Measurements from ENCODE around the gene TCERG1L. TPM values are rescaled to one million over a fixed set of nuclear protein-coding genes. Genes with fewer than 3 reads are reported as not detected.

The TCERG1L gene
- polyA plus RNA-seq, 1 experiment, result not detected

DNA sequence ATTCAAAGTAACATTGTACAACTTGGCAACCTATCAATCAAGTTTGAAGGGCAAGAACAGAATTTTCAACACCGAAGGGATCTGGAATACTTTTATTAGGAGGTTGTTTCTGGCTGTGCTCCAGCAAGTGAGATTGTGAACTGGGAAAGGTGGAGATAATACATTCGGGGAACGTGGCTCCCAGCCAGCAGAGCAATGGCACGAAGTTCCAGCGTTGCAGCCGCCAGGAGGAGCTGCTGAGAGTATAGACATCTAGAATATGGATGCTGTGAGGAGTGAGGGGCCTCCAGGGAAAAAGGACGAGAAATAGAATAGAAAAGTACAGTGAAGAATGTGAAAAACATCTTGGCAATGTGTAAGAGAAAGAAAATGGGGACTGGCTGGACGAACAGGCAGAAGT is 69.5 kb downstream of the TCERG1L start:
- DNase-seq (ENCODE audit: low read depth), result no peak
- Histone ChIP-seq H3K4me3 (ENCODE audit: low read depth, low read length) (no peak overlapping the region), H3K36me3 (ENCODE audit: control insufficient read depth, insufficient read depth, low read length) (no peaks in the 10 kb centered on the region), H3K27me3 (ENCODE audit: control insufficient read depth, insufficient read depth, low read length) (no peaks in the 10 kb centered on the region)
- ChIA-PET CTCF (no interaction called here), POLR2A (no interaction called here)
- TF ChIP-seq CTCF (IDR thresholded peaks at IDR 0.05; ENCODE audit: insufficient read depth, low read depth, low read length), result no peak

GRCh38 chr10:131240691-131241090 is 70.8 kb downstream of the TCERG1L start:
- DNase-seq (ENCODE audit: low read depth), result no peak
- Histone ChIP-seq H3K4me3 (ENCODE audit: low read depth, low read length) (no peak overlapping the region), H3K27me3 (ENCODE audit: control insufficient read depth, insufficient read depth, low read length) (no peaks in the 10 kb centered on the region), H3K36me3 (ENCODE audit: control insufficient read depth, insufficient read depth, low read length) (no peaks in the 10 kb centered on the region)
- TF ChIP-seq CTCF (IDR thresholded peaks at IDR 0.05; ENCODE audit: insufficient read depth, low read depth, low read length), result no peak
- POLR2A ChIA-PET, result no interaction called here
- CTCF ChIA-PET, result no interaction called here

DNA sequence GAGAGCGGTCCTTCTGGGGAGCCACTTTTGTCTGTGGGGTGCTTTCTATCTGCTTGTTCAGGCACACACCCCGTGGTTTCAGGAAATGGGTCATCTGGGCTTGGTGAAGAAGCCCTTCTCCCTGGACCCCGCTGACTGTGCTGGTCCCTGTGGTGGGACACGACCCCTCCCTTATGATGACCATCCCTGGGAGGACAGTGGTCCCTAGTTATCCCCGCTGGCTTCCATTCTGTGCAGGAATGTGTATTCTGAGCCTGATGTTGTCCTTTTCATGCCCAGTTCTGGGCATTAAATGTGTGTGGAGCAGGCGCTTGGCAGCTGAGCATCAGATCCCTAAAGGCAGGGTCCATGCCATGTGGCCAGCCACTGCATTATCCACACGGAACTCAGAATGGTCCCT is 71.6 kb downstream of the TCERG1L start:
- Histone ChIP-seq H3K36me3 (ENCODE audit: control insufficient read depth, insufficient read depth, low read length) (no peaks in the 10 kb centered on the region), H3K27me3 (ENCODE audit: control insufficient read depth, insufficient read depth, low read length) (no peaks in the 10 kb centered on the region), H3K4me3 (ENCODE audit: low read depth, low read length) (no peak overlapping the region)
- ChIA-PET CTCF (no interaction called here), POLR2A (no interaction called here)
- no peak for TF ChIP-seq CTCF (IDR thresholded peaks at IDR 0.05; ENCODE audit: insufficient read depth, low read depth, low read length)
- no peak for DNase-seq (ENCODE audit: low read depth)

DNA sequence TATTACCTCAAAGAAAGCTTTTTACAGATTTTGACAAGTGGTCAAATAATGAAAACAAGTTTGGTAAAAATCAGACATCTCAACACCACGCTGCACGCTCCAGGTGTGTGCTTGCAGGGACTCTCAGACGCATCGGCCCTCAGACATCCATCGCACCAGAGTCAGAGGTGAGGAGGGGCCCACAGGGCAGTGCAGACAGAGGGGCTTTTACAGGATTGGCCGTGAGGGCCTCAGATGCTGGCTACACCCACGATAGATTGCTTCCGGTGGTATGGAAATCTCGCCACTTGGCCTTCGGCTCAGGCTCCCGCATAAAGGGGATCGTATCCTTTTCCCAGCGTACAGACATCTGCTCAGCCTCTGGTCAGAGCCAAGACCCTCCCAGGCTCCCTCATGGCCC is 72.1 kb downstream of the TCERG1L start:
- no peak overlapping the region for H3K4me3 ChIP-seq (ENCODE audit: low read depth, low read length)
- TF ChIP-seq CTCF (IDR thresholded peaks at IDR 0.05; ENCODE audit: insufficient read depth, low read depth, low read length), result no peak
- no peaks in the 10 kb centered on the region for H3K36me3 ChIP-seq (ENCODE audit: control insufficient read depth, insufficient read depth, low read length)
- CTCF ChIA-PET, result no interaction called here
- no peak for DNase-seq (ENCODE audit: low read depth)
- H3K27me3 ChIP-seq (ENCODE audit: control insufficient read depth, insufficient read depth, low read length), result no peaks in the 10 kb centered on the region
- POLR2A ChIA-PET, result no interaction called here

DNA sequence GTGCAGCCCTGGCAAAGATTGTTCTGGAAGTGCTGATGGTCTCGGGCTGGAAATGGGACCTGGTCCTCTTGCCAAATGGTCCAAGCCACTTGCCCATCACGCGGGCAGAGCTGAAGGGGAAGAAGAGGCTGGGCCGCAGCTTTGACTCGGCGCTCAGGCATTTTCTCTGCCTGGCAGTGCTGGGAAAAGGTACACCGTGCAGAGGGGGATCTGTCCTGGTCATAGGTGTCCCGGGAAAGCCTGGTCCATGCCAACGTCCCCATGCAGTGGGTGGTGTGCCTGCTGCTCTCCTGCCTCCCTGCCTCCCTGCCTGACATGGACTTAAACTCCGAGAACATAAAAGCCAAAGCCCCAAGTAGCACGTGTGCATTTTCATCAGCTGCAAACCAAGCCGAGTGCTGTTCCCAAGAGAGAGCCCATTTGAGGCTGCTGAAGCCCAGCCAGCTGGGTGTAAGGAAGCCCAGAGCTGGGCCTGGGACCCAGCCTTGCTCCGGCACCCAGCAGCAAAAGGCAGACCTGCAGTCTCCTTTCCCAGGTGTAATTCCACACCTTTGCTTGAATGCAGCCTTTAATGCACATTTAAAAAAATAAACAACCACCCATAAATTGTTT is 72.7 kb downstream of the TCERG1L start:
- ChIA-PET CTCF (no interaction called here), POLR2A (no interaction called here)
- no peak for TF ChIP-seq CTCF (IDR thresholded peaks at IDR 0.05; ENCODE audit: insufficient read depth, low read depth, low read length)
- H3K4me3 ChIP-seq (ENCODE audit: low read depth, low read length), result no peak overlapping the region
- DNase-seq (ENCODE audit: low read depth), result no peak
- no peaks in the 10 kb centered on the region for H3K36me3 ChIP-seq (ENCODE audit: control insufficient read depth, insufficient read depth, low read length)
- H3K27me3 ChIP-seq (ENCODE audit: control insufficient read depth, insufficient read depth, low read length), result no peaks in the 10 kb centered on the region

Data from BJ (cell line).